ENCODE results near the gene NEBL. TPM values are rescaled to one million over a fixed set of nuclear protein-coding genes. Genes with fewer than 3 reads are reported as not detected.

NEBL gene
- total RNA-seq, 1 experiment from 2014 or later, result 16.6 TPM

- Histone ChIP-seq H3K9ac (ENCODE audit: low read length) (no peak overlapping the region), H3K36me3 (ENCODE audit: control insufficient read depth in 1 of 2, insufficient read depth in 2 of 2, low read length in 2 of 2) (no peaks in the 10 kb centered on the region), H3K9me2 (ENCODE audit: insufficient read depth) (no peaks in the 10 kb centered on the region), H3K27me3 (ENCODE audit: insufficient read depth, low read length) (no peaks in the 10 kb centered on the region), H3K4me1 (ENCODE audit: control insufficient read depth in 1 of 2, insufficient read depth in 2 of 2, low read length in 2 of 2) (no peaks in the 10 kb centered on the region), H4K20me1 (ENCODE audit: insufficient read depth) (no peaks in the 10 kb centered on the region), H3K4me3 (replicated peaks in 1 of 2; ENCODE audit: low read depth in 1 of 2, low read length in 2 of 2) (no peak overlapping the region), H3K4me2 (ENCODE audit: low read length) (no peak overlapping the region), H2AFZ (ENCODE audit: low read depth, low read length, poor library complexity, severe bottlenecking) (no peak overlapping the region), H3K27ac (ENCODE audit: low read depth, low read length) (no peak overlapping the region), H3K9me3 (ENCODE audit: control insufficient read depth in 1 of 2, insufficient read depth in 1 of 2, low read depth in 1 of 2, low read length in 2 of 2) (no peaks in the 10 kb centered on the region), H3K79me2 (ENCODE audit: insufficient read depth, low read length) (no peaks in the 10 kb centered on the region)
- intact Hi-C loops (cut with micrococcal nuclease), result no loop called here
- ChIA-PET CTCF (no interaction called here), RAD21 (ENCODE audit: low non-redundant PET in 1 of 2, low total read pairs in 2 of 2, uncharacterized antibody in 2 of 2, unreplicated experiment in 2 of 2) (no interaction called here), POLR2A (no interaction called here)
- DNase-seq (ENCODE audit: low read depth, low spot score) (no peak), ATAC-seq (no peak)
- BruUV-seq (replicated peaks), result no TSS peak
- TF ChIP-seq YY1 (IDR thresholded peaks at IDR 0.05; ENCODE audit: extremely low read depth, insufficient replicate concordance, low read depth, low read length), result no peak
- TF ChIP-seq, protein P1, sequence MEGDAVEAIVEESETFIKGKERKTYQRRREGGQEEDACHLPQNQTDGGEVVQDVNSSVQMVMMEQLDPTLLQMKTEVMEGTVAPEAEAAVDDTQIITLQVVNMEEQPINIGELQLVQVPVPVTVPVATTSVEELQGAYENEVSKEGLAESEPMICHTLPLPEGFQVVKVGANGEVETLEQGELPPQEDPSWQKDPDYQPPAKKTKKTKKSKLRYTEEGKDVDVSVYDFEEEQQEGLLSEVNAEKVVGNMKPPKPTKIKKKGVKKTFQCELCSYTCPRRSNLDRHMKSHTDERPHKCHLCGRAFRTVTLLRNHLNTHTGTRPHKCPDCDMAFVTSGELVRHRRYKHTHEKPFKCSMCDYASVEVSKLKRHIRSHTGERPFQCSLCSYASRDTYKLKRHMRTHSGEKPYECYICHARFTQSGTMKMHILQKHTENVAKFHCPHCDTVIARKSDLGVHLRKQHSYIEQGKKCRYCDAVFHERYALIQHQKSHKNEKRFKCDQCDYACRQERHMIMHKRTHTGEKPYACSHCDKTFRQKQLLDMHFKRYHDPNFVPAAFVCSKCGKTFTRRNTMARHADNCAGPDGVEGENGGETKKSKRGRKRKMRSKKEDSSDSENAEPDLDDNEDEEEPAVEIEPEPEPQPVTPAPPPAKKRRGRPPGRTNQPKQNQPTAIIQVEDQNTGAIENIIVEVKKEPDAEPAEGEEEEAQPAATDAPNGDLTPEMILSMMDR (IDR thresholded peaks at IDR 0.05 in 2 of 3, conservative IDR thresholded peaks at IDR 0.05 in 1 of 3; ENCODE audit: borderline replicate concordance in 1 of 3, insufficient read depth in 1 of 3, low read depth in 2 of 3, low read length in 2 of 3), result no peak
- TF ChIP-seq RAD21 (IDR thresholded peaks at IDR 0.05; ENCODE audit: low read depth), result no peak
- no peak for TF ChIP-seq TCF7L2 (IDR thresholded peaks at IDR 0.05; ENCODE audit: borderline replicate concordance, extremely low read depth, insufficient read depth, insufficient read length)
- no peak for TF ChIP-seq POLR2AphosphoS5 (IDR thresholded peaks at IDR 0.05; ENCODE audit: low read depth, low read length)
- TF ChIP-seq ELF1 (IDR thresholded peaks at IDR 0.05; ENCODE audit: borderline replicate concordance, low read depth), result no peak
- no peak for TF ChIP-seq ZFX (IDR thresholded peaks at IDR 0.05)
- TF ChIP-seq FOSL1 (IDR thresholded peaks at IDR 0.05; ENCODE audit: low read depth), result no peak
These were observed 19.6 kb downstream of the NEBL start for GRCh38 chr10:20877554-20877953.

GRCh38 chr10:20874261-20874660 is 22.9 kb downstream of the NEBL start:
- no peaks in the 10 kb centered on the region for H3K27me3 ChIP-seq (ENCODE audit: insufficient read depth, low read length)
- no peak overlapping the region for H3K27ac ChIP-seq (ENCODE audit: low read depth, low read length)
- H4K20me1 ChIP-seq (ENCODE audit: insufficient read depth), result no peaks in the 10 kb centered on the region
- H2AFZ ChIP-seq (ENCODE audit: low read depth, low read length, poor library complexity, severe bottlenecking), result no peak overlapping the region
- no peaks in the 10 kb centered on the region for H3K9me3 ChIP-seq (ENCODE audit: control insufficient read depth in 1 of 2, insufficient read depth in 1 of 2, low read depth in 1 of 2, low read length in 2 of 2)
- intact Hi-C loops (cut with micrococcal nuclease), result no loop called here
- no peaks in the 10 kb centered on the region for H3K4me1 ChIP-seq (ENCODE audit: control insufficient read depth in 1 of 2, insufficient read depth in 2 of 2, low read length in 2 of 2)
- no peaks in the 10 kb centered on the region for H3K9me2 ChIP-seq (ENCODE audit: insufficient read depth)
- ATAC-seq (no peak), DNase-seq (ENCODE audit: low read depth, low spot score) (no peak)
- TF ChIP-seq FOSL1 (IDR thresholded peaks at IDR 0.05; ENCODE audit: low read depth) (no peak), SP1 (IDR thresholded peaks at IDR 0.05; ENCODE audit: low read depth) (no peak), EZH2phosphoT487 (IDR thresholded peaks at IDR 0.05; ENCODE audit: borderline replicate concordance) (no peak), SIN3A (IDR thresholded peaks at IDR 0.05; ENCODE audit: low read depth) (no peak), EGR1 (IDR thresholded peaks at IDR 0.05; ENCODE audit: low read depth) (no peak), EZH2 (IDR thresholded peaks at IDR 0.05) (no peak), JUND (IDR thresholded peaks at IDR 0.05) (no peak), CEBPB (IDR thresholded peaks at IDR 0.05; ENCODE audit: low read depth) (no peak), YY1 (IDR thresholded peaks at IDR 0.05; ENCODE audit: extremely low read depth, insufficient replicate concordance, low read depth, low read length) (no peak)
- TF ChIP-seq, protein P2, sequence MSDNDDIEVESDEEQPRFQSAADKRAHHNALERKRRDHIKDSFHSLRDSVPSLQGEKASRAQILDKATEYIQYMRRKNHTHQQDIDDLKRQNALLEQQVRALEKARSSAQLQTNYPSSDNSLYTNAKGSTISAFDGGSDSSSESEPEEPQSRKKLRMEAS (IDR thresholded peaks at IDR 0.05), result no peak
- TF ChIP-seq, protein P3, sequence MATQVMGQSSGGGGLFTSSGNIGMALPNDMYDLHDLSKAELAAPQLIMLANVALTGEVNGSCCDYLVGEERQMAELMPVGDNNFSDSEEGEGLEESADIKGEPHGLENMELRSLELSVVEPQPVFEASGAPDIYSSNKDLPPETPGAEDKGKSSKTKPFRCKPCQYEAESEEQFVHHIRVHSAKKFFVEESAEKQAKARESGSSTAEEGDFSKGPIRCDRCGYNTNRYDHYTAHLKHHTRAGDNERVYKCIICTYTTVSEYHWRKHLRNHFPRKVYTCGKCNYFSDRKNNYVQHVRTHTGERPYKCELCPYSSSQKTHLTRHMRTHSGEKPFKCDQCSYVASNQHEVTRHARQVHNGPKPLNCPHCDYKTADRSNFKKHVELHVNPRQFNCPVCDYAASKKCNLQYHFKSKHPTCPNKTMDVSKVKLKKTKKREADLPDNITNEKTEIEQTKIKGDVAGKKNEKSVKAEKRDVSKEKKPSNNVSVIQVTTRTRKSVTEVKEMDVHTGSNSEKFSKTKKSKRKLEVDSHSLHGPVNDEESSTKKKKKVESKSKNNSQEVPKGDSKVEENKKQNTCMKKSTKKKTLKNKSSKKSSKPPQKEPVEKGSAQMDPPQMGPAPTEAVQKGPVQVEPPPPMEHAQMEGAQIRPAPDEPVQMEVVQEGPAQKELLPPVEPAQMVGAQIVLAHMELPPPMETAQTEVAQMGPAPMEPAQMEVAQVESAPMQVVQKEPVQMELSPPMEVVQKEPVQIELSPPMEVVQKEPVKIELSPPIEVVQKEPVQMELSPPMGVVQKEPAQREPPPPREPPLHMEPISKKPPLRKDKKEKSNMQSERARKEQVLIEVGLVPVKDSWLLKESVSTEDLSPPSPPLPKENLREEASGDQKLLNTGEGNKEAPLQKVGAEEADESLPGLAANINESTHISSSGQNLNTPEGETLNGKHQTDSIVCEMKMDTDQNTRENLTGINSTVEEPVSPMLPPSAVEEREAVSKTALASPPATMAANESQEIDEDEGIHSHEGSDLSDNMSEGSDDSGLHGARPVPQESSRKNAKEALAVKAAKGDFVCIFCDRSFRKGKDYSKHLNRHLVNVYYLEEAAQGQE (IDR thresholded peaks at IDR 0.05; ENCODE audit: low read depth), result no peak
- H3K4me2 ChIP-seq (ENCODE audit: low read length), result no peak overlapping the region
- H3K36me3 ChIP-seq (ENCODE audit: control insufficient read depth in 1 of 2, insufficient read depth in 2 of 2, low read length in 2 of 2), result no peaks in the 10 kb centered on the region
- no peak overlapping the region for H3K9ac ChIP-seq (ENCODE audit: low read length)
- no peaks in the 10 kb centered on the region for H3K79me2 ChIP-seq (ENCODE audit: insufficient read depth, low read length)
- no peak overlapping the region for H3K4me3 ChIP-seq (replicated peaks in 1 of 2; ENCODE audit: low read depth in 1 of 2, low read length in 2 of 2)
- BruUV-seq (replicated peaks), result no TSS peak
- ChIA-PET CTCF (no interaction called here), RAD21 (ENCODE audit: low non-redundant PET in 1 of 2, low total read pairs in 2 of 2, uncharacterized antibody in 2 of 2, unreplicated experiment in 2 of 2) (no interaction called here), POLR2A (no interaction called here)

All from HCT116 (cell line).